HEK293 (cell line): ENCODE data around the gene IP6K2.

Source experiments
- YY2 ChIP-seq: fragments of 450-650 bp; formaldehyde crosslinking; IDR thresholded peaks from 2 replicates; pipeline ENCODE4 v1.5.1; 2016; ENCODE audit warnings: missing biosample characterization, missing genetic modification characterization
- ZBTB17 ChIP-seq: fragments of 450-650 bp; formaldehyde crosslinking; IDR thresholded peaks from 2 replicates; pipeline ENCODE4 v1.5.1; 2016; ENCODE audit warnings: missing biosample characterization, missing genetic modification characterization
- ZNF10 ChIP-seq: fragments of 450-650 bp; formaldehyde crosslinking; IDR thresholded peaks from 2 replicates; pipeline ENCODE4 v1.5.1; 2017; ENCODE audit warnings: missing biosample characterization, missing genetic modification characterization
- ZNF302 ChIP-seq: fragments of 450-650 bp; formaldehyde crosslinking; IDR thresholded peaks from 2 replicates; pipeline ENCODE4 v1.5.1; 2016; ENCODE audit warnings: missing biosample characterization, missing genetic modification characterization, low read depth
- ZNF549 ChIP-seq: fragments of 450-650 bp; IDR thresholded peaks from 2 replicates; pipeline ENCODE4 v1.5.1; 2018; ENCODE audit warnings: missing biosample characterization, missing genetic modification characterization, mild to moderate bottlenecking, inconsistent platforms, moderate library complexity
- ZNF660 ChIP-seq: fragments of 450-650 bp; IDR thresholded peaks from 2 replicates; pipeline ENCODE4 v1.5.1; 2018; ENCODE audit warnings: missing biosample characterization, mild to moderate bottlenecking, missing genetic modification characterization
- TF ChIP-seq, protein P1 (sequence below): fragments of 450-650 bp; formaldehyde crosslinking; IDR thresholded peaks from 2 replicates; pipeline ENCODE4 v1.5.1; 2016; ENCODE audit warnings: missing biosample characterization, missing genetic modification characterization
- TF ChIP-seq, protein P2 (sequence below): fragments of 450-650 bp; formaldehyde crosslinking; IDR thresholded peaks from 2 replicates; pipeline ENCODE4 v1.5.1; 2016; ENCODE audit warnings: missing biosample characterization, missing genetic modification characterization
- TF ChIP-seq, protein P3 (sequence below): fragments of 450-650 bp; formaldehyde crosslinking; IDR thresholded peaks from 2 replicates; pipeline ENCODE4 v1.5.1; 2016; ENCODE audit warnings: missing biosample characterization, missing genetic modification characterization, borderline replicate concordance

DNA sequence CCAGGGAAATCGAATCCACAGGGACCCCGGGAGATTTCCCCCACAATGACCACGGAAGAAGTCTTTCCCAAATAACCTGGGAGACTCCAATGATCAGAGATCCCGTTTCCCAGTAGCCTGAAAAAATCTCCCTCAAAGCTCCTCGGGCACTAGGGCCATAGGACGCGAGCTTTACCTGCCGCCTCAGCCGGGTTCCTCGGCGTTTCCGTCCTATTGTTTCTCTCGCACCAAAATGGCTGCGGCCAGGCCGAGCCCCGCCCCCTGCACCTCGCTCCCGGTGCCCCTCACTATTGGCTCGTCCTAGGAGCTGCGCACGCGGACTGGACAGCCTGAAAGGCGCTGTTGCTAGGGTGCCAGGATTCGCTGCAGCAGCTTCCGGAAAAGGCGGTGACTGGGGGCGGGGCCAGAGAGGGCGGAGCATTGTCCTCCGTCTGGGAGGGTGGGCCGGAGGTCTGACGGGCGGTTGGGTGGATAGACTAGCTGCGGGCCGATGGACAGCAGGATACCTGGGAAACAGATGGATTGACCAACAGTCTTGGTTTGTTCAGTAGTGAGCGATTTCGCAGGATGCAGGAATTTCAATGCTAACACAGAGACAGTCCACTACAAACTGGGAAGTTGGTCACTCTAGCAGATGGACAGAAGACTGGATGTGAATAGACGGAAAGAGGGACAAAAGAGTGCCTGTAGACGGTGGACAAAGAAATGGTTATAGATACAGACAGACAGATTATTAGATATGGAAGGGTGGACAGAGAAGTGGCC is at the start of gene IP6K2:
- TF ChIP-seq YY2 (tag by site-specific recombination) (no peak), ZNF302 (tag by site-specific recombination) (no peak), ZNF10 (tag by site-specific recombination) (no peak), ZNF660 (tag by site-specific recombination) (0 out of 2 replicates have a peak, but pooled peaks have one; percentile 32), ZBTB17 (tag by site-specific recombination) (peak; percentile 96), ZNF549 (tag by site-specific recombination) (no peak)
- TF ChIP-seq, protein P1, sequence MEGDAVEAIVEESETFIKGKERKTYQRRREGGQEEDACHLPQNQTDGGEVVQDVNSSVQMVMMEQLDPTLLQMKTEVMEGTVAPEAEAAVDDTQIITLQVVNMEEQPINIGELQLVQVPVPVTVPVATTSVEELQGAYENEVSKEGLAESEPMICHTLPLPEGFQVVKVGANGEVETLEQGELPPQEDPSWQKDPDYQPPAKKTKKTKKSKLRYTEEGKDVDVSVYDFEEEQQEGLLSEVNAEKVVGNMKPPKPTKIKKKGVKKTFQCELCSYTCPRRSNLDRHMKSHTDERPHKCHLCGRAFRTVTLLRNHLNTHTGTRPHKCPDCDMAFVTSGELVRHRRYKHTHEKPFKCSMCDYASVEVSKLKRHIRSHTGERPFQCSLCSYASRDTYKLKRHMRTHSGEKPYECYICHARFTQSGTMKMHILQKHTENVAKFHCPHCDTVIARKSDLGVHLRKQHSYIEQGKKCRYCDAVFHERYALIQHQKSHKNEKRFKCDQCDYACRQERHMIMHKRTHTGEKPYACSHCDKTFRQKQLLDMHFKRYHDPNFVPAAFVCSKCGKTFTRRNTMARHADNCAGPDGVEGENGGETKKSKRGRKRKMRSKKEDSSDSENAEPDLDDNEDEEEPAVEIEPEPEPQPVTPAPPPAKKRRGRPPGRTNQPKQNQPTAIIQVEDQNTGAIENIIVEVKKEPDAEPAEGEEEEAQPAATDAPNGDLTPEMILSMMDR (tag by site-specific recombination) = no peak
- TF ChIP-seq, protein P2, sequence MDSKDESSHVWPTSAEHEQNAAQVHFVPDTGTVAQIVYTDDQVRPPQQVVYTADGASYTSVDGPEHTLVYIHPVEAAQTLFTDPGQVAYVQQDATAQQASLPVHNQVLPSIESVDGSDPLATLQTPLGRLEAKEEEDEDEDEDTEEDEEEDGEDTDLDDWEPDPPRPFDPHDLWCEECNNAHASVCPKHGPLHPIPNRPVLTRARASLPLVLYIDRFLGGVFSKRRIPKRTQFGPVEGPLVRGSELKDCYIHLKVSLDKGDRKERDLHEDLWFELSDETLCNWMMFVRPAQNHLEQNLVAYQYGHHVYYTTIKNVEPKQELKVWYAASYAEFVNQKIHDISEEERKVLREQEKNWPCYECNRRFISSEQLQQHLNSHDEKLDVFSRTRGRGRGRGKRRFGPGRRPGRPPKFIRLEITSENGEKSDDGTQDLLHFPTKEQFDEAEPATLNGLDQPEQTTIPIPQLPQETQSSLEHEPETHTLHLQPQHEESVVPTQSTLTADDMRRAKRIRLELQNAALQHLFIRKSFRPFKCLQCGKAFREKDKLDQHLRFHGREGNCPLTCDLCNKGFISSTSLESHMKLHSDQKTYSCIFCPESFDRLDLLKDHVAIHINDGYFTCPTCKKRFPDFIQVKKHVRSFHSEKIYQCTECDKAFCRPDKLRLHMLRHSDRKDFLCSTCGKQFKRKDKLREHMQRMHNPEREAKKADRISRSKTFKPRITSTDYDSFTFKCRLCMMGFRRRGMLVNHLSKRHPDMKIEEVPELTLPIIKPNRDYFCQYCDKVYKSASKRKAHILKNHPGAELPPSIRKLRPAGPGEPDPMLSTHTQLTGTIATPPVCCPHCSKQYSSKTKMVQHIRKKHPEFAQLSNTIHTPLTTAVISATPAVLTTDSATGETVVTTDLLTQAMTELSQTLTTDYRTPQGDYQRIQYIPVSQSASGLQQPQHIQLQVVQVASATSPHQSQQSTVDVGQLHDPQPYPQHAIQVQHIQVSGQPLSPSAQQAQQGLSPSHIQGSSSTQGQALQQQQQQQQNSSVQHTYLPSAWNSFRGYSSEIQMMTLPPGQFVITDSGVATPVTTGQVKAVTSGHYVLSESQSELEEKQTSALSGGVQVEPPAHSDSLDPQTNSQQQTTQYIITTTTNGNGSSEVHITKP (tag by site-specific recombination) = 0 out of 2 replicates have a peak, but pooled peaks have one; percentile 26
- TF ChIP-seq, protein P3, sequence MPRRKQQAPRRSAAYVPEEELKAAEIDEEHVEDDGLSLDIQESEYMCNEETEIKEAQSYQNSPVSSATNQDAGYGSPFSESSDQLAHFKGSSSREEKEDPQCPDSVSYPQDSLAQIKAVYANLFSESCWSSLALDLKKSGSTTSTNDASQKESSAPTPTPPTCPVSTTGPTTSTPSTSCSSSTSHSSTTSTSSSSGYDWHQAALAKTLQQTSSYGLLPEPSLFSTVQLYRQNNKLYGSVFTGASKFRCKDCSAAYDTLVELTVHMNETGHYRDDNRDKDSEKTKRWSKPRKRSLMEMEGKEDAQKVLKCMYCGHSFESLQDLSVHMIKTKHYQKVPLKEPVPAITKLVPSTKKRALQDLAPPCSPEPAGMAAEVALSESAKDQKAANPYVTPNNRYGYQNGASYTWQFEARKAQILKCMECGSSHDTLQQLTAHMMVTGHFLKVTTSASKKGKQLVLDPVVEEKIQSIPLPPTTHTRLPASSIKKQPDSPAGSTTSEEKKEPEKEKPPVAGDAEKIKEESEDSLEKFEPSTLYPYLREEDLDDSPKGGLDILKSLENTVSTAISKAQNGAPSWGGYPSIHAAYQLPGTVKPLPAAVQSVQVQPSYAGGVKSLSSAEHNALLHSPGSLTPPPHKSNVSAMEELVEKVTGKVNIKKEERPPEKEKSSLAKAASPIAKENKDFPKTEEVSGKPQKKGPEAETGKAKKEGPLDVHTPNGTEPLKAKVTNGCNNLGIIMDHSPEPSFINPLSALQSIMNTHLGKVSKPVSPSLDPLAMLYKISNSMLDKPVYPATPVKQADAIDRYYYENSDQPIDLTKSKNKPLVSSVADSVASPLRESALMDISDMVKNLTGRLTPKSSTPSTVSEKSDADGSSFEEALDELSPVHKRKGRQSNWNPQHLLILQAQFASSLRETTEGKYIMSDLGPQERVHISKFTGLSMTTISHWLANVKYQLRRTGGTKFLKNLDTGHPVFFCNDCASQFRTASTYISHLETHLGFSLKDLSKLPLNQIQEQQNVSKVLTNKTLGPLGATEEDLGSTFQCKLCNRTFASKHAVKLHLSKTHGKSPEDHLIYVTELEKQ (tag by site-specific recombination) = no peak
